ENCODE measurements around the gene PRR4.

- TF ChIP-seq CTCF (IDR thresholded peaks at IDR 0.05; ENCODE audit: low read depth, low read length), result no peak
- no peak for TF ChIP-seq EZH2phosphoT487 (IDR thresholded peaks at IDR 0.05; ENCODE audit: low read depth)
Observed at GRCh38 chr12:10851243-10851858, 2.1 kb upstream of the PRR4 start.
